H1 (cell line): ENCODE data around the gene ECPAS.

Source experiments
- EP300 ChIP-seq, 2 experiments: IDR thresholded peaks; 1 replicate in 1 of 2; 2 replicates in 1 of 2; pipeline ENCODE4 v1.6.1; 2011 to 2012; ENCODE audit warnings: low read depth in 2 of 2, low read length in 2 of 2, mild to moderate bottlenecking in 2 of 2, borderline replicate concordance in 1 of 2, inconsistent platforms in 1 of 2, moderate library complexity in 1 of 2
- POLR2A ChIP-seq, 2 experiments: IDR thresholded peaks; 1 replicate in 1 of 2; 2 replicates in 1 of 2; pipeline ENCODE4 v1.6.1; 2011; ENCODE audit warnings: low read depth in 2 of 2, low read length in 2 of 2, mild to moderate bottlenecking in 2 of 2; ENCODE audit errors: control extremely low read depth in 1 of 2
- POLR2AphosphoS5 ChIP-seq: IDR thresholded peaks from 2 replicates; pipeline ENCODE4 v1.6.1; 2011; ENCODE audit warnings: low read depth, low read length
- TF ChIP-seq, protein P1 (sequence below): IDR thresholded peaks from 2 replicates; pipeline ENCODE4 v1.6.1; 2012; ENCODE audit warnings: low read length, inconsistent platforms

DNA sequence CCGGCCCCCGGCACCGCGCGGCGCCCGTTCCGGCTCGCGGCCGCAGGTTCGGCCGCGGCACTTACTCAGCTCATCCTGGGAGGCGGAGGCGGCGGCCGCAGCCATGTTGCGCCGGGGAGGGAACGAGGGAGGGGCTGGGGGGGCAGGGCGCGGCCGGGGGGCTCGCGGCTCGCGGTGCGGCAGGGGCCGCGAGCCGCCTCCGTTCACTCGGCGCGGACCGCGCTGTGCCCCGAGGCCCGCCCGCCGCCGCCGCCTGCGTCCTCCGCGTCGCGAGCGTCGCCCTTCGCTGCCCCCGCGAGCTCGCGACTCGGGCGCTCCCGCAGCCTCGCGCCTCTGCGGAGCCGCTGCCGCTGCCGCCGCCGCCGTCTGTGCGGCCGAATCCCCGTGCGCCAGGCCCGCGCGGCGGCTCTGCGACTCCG, 735 bp downstream of the ECPAS start:
- TF ChIP-seq POLR2A (IDR thresholded peaks at IDR 0.05; ENCODE audit: control extremely low read depth in 1 of 2, low read depth in 2 of 2, low read length in 2 of 2) (no peak; a peak in 1 of 3 replicates), POLR2AphosphoS5 (no peak), EP300 (IDR thresholded peaks at IDR 0.05; ENCODE audit: borderline replicate concordance in 1 of 2, low read depth in 2 of 2, low read length in 2 of 2) (no peak)
- TF ChIP-seq, protein P1, sequence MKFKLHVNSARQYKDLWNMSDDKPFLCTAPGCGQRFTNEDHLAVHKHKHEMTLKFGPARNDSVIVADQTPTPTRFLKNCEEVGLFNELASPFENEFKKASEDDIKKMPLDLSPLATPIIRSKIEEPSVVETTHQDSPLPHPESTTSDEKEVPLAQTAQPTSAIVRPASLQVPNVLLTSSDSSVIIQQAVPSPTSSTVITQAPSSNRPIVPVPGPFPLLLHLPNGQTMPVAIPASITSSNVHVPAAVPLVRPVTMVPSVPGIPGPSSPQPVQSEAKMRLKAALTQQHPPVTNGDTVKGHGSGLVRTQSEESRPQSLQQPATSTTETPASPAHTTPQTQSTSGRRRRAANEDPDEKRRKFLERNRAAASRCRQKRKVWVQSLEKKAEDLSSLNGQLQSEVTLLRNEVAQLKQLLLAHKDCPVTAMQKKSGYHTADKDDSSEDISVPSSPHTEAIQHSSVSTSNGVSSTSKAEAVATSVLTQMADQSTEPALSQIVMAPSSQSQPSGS = no peak
